K562 (cell line): ENCODE results near the gene FCRLA. TPM values are rescaled to one million over a fixed set of nuclear protein-coding genes. Genes with fewer than 3 reads are reported as not detected.

Experiments
- ARID1B ChIP-seq: fragments of 450-650 bp; IDR thresholded peaks from 2 replicates; pipeline ENCODE4 v1.6.1; 2016; ENCODE audit warnings: antibody characterized with exemption, mild to moderate bottlenecking, inconsistent platforms
- CTBP1 ChIP-seq: fragments of 450-650 bp; IDR thresholded peaks from 2 replicates; pipeline ENCODE4 v1.6.1; 2016; ENCODE audit warnings: borderline replicate concordance
- DPF2 ChIP-seq: fragments of 450-650 bp; IDR thresholded peaks from 2 replicates; pipeline ENCODE4 v1.6.1; 2016
- FOSL1 ChIP-seq: fragments of 200-800 bp; sonication (Bioruptor generic); conservative IDR thresholded peaks from 2 replicates; pipeline ENCODE4 v1.6.1; 2016; ENCODE audit warnings: missing genetic modification characterization, missing compliant biosample characterization
- FOXK2 ChIP-seq, 2 experiments: fragments of 450-650 bp; IDR thresholded peaks in 1 of 2; conservative IDR thresholded peaks in 1 of 2; 2 replicates each; pipeline ENCODE4 v1.6.1; 2016; ENCODE audit warnings: low read depth in 2 of 2, mild to moderate bottlenecking in 1 of 2
- JUN ChIP-seq, 2 experiments: sonication (generic) in 1 of 2; formaldehyde crosslinking in 1 of 2; IDR thresholded peaks; 2 replicates each; pipeline versions ENCODE4 v1.6.1 to v1.8.0; 2012 to 2022; ENCODE audit warnings: borderline replicate concordance in 2 of 2, mild to moderate bottlenecking in 2 of 2, improper control_type of control experiment in 1 of 2, low read depth in 1 of 2, low read length in 1 of 2, missing genetic modification reagents in 1 of 2
- JUND ChIP-seq, 2 experiments: IDR thresholded peaks; 2 replicates in 1 of 2; 3 replicates in 1 of 2; pipeline ENCODE4 v1.6.1; 2011; ENCODE audit warnings: borderline replicate concordance in 2 of 2, low read depth in 2 of 2, low read length in 2 of 2, improper control_type of control experiment in 1 of 2, missing biosample characterization in 1 of 2, missing genetic modification characterization in 1 of 2, missing genetic modification reagents in 1 of 2
- LEF1 ChIP-seq: fragments of 450-650 bp; IDR thresholded peaks from 2 replicates; pipeline ENCODE4 v1.6.1; 2016; ENCODE audit warnings: mild to moderate bottlenecking
- NEUROD1 ChIP-seq: fragments of 150-350 bp; IDR thresholded peaks from 2 replicates; pipeline ENCODE4 v1.6.1; 2014; ENCODE audit warnings: borderline replicate concordance, low read length, low read depth; ENCODE audit not compliant: partially characterized antibody
- SMARCE1 ChIP-seq: fragments of 450-650 bp; IDR thresholded peaks from 2 replicates; pipeline ENCODE4 v1.7.1; 2016; ENCODE audit warnings: mild to moderate bottlenecking
- VEZF1 ChIP-seq: fragments of 200-800 bp; sonication (Bioruptor generic); IDR thresholded peaks from 2 replicates; pipeline ENCODE4 v1.6.1; 2017; ENCODE audit warnings: missing genetic modification characterization, missing compliant biosample characterization
- ZBTB2 ChIP-seq: fragments of 450-650 bp; IDR thresholded peaks from 2 replicates; pipeline ENCODE4 v1.6.1; 2016; ENCODE audit warnings: antibody characterized with exemption
- ZFP1 ChIP-seq: fragments of 450-650 bp; formaldehyde crosslinking; IDR thresholded peaks from 2 replicates; pipeline ENCODE4 v1.4.0; 2020; ENCODE audit warnings: mild to moderate bottlenecking, mixed read lengths
- ZFP30 ChIP-seq: fragments of 250-450 bp; sonication (Bioruptor Pico); IDR thresholded peaks from 2 replicates; pipeline ENCODE4 v1.8.0; 2022; ENCODE audit warnings: moderate library complexity, mild to moderate bottlenecking, inconsistent platforms, borderline replicate concordance
- ZNF584 ChIP-seq: fragments of 200-800 bp; sonication (Bioruptor generic); IDR thresholded peaks from 2 replicates; pipeline ENCODE4 v1.6.1; 2016; ENCODE audit warnings: low read depth, mild to moderate bottlenecking, missing genetic modification characterization, missing compliant biosample characterization
- ZNF592 ChIP-seq: fragments of 450-650 bp; IDR thresholded peaks from 2 replicates; pipeline ENCODE4 v1.6.1; 2017; ENCODE audit warnings: antibody characterized with exemption, mild to moderate bottlenecking
- polyA plus RNA-seq, 8 experiments: library from polyadenylated mRNA; depleted of rRNA in 4 of 8; stranded (reverse) in 5 of 8; unstranded in 3 of 8; fragments of >200 nt; fragmentation: Nextera tagmentation in 2 of 8; fragmentation: Illumina TruSeq in 1 of 8; extraction: Ambion mirVana in 2 of 8; extraction: Trizol in 1 of 8; gene quantifications; 2 replicates each; pipeline versions ENCODE4 v1.2.1 to v1.2.3, GENCODE V29; 2011 to 2014; ENCODE audit warnings: inconsistent platforms in 1 of 8, missing spikeins in 1 of 8
- total RNA-seq, 7 experiments: library from RNA; depleted of rRNA in 6 of 7; stranded (reverse); fragments of >200 nt in 6 of 7; fragmentation: Illumina TruSeq in 2 of 7; extraction: Trizol in 2 of 7; gene quantifications; 2 replicates each; pipeline versions ENCODE4 v1.2.1 to v1.2.3, GENCODE V29; 2011 to 2021; ENCODE audit warnings: low replicate concordance in 1 of 7
- TF ChIP-seq, protein P1 (sequence below): fragments of 450-650 bp; formaldehyde crosslinking; IDR thresholded peaks from 2 replicates; pipeline ENCODE4 v1.4.0; 2022; ENCODE audit warnings: missing genetic modification characterization

The FCRLA gene
- total and polyA plus RNA-seq, 9 of the 15 experiments (the other 6 are each of a cell fraction or from before 2014, with no cell fraction given), result 0.09 to 0.84 (median 0.44) TPM

- TF ChIP-seq ZBTB2 (peak; percentile 63; the same call in 1 of the 2 replicates), ZFP1 (no peak), ZNF584 (0 out of 2 replicates have a peak, but pooled peaks have one; percentile 38), ARID1B (peak; percentile 71), DPF2 (peak; percentile 81; the same call in 1 of the 2 replicates), FOSL1 (tag) (peak; percentile 92), ZNF592 (peak; percentile 60; the same call in 1 of the 2 replicates), JUND (IDR thresholded peaks at IDR 0.05; ENCODE audit: borderline replicate concordance, low read depth, low read length) (peak; percentile 65), JUND (tag; IDR thresholded peaks at IDR 0.05; ENCODE audit: borderline replicate concordance, low read depth, low read length) (peak; percentile 60; the same call in 2 of the 3 replicates), JUN (IDR thresholded peaks at IDR 0.05; ENCODE audit: borderline replicate concordance, low read depth, low read length) (0 out of 2 replicates have a peak, but pooled peaks have one; percentile 42), JUN (CRISPR knock-in tag; IDR thresholded peaks at IDR 0.05; ENCODE audit: borderline replicate concordance) (no peak), SMARCE1 (peak; percentile 74; the same call in 1 of the 2 replicates), LEF1 (peak; percentile 40; the same call in 1 of the 2 replicates), NEUROD1 (no peak), FOXK2 (conservative IDR thresholded peaks at IDR 0.05 in 1 of 2, IDR thresholded peaks at IDR 0.05 in 1 of 2; ENCODE audit: low read depth in 2 of 2) (0 out of 4 replicates have a peak, but pooled peaks of 1 of the 2 experiments have one; percentile 28), ZFP30 (CRISPR knock-in tag) (no peak), VEZF1 (CRISPR knock-in tag) (peak; percentile 24; the same call in 1 of the 2 replicates), CTBP1 (0 out of 2 replicates have a peak, but pooled peaks have one; percentile 26)
- TF ChIP-seq, protein P1, sequence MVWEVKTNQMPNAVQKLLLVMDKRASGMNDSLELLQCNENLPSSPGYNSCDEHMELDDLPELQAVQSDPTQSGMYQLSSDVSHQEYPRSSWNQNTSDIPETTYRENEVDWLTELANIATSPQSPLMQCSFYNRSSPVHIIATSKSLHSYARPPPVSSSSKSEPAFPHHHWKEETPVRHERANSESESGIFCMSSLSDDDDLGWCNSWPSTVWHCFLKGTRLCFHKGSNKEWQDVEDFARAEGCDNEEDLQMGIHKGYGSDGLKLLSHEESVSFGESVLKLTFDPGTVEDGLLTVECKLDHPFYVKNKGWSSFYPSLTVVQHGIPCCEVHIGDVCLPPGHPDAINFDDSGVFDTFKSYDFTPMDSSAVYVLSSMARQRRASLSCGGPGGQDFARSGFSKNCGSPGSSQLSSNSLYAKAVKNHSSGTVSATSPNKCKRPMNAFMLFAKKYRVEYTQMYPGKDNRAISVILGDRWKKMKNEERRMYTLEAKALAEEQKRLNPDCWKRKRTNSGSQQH (CRISPR knock-in tag), result no peak
Observed at GRCh38 chr1:161730050-161730564, 23.1 kb downstream of the FCRLA start (continued).
